Common myeloid progenitor, CD34-positive (primary cell): ENCODE data around the gene FAM47E.
A peak's percentile ranks its signal among the peaks of the same experiment; 100 is the strongest.

Experiments
- CTCF ChIA-PET: fragments of 350-600 bp; sonication (Branson Sonifier 250); formaldehyde crosslinking; loops from one replicate; lab custom pipeline; 2021; ENCODE audit warnings: antibody characterized with exemption; lab: Charles Lee
- POLR2A ChIA-PET: fragments of 350-600 bp; sonication (Branson Sonifier 250); formaldehyde crosslinking; loops from one replicate; lab custom pipeline; 2021; ENCODE audit warnings: antibody characterized with exemption; lab: Charles Lee
- DNase-seq, 3 donors: peaks; one replicate each; pipeline versions ENCODE4 v3.0.0 to v3.0.0-alpha.2; 2013
- H3K27ac ChIP-seq, 2 experiments: 1 replicate in 1 of 2; 2 replicates in 1 of 2; pipeline ENCODE4 v1.7.0; 2013; ENCODE audit warnings: inconsistent platforms in 2 of 2, low read length in 2 of 2, mild to moderate bottlenecking in 2 of 2, low read depth in 1 of 2, moderate library complexity in 1 of 2; ENCODE audit not compliant: severe bottlenecking in 2 of 2, insufficient read depth in 1 of 2, poor library complexity in 1 of 2
- H3K27me3 ChIP-seq, 5 experiments: replicated peaks in 2 of 5; 1 replicate in 3 of 5; 2 replicates in 2 of 5; pipeline versions ENCODE4 v1.6.1 to v1.7.0; 2013; ENCODE audit warnings: low read length in 4 of 5, mild to moderate bottlenecking in 2 of 5, moderate library complexity in 2 of 5, inconsistent platforms in 1 of 5; ENCODE audit not compliant: insufficient read depth in 5 of 5, control insufficient read depth in 4 of 5
- H3K36me3 ChIP-seq, 4 experiments: 1 replicate in 2 of 4; 2 replicates in 2 of 4; pipeline versions ENCODE4 v1.6.1 to v1.7.0; 2013; ENCODE audit warnings: low read length in 3 of 4, control low read depth in 1 of 4, mild to moderate bottlenecking in 1 of 4; ENCODE audit not compliant: control insufficient read depth in 4 of 4, insufficient read depth in 4 of 4
- H3K4me1 ChIP-seq, 4 experiments: 1 replicate in 3 of 4; 2 replicates in 1 of 4; pipeline versions ENCODE4 v1.6.1 to v1.7.1; 2013; ENCODE audit warnings: low read length in 3 of 4, mild to moderate bottlenecking in 3 of 4, control low read depth in 1 of 4, inconsistent platforms in 1 of 4, moderate library complexity in 1 of 4; ENCODE audit not compliant: control insufficient read depth in 4 of 4, insufficient read depth in 4 of 4; ENCODE audit errors: control extremely low read depth in 1 of 4
- H3K4me3 ChIP-seq, 7 experiments: 1 replicate in 4 of 7; 2 replicates in 3 of 7; pipeline versions ENCODE4 v1.5.1 to v1.7.0; 2013; ENCODE audit warnings: mild to moderate bottlenecking in 7 of 7, low read length in 6 of 7, moderate library complexity in 6 of 7, inconsistent platforms in 2 of 7, low read depth in 2 of 7, control low read depth in 1 of 7; ENCODE audit not compliant: insufficient read depth in 4 of 7, control insufficient read depth in 1 of 7; ENCODE audit errors: extremely low read depth in 1 of 7
- H3K9me3 ChIP-seq, 5 experiments: 1 replicate in 4 of 5; 2 replicates in 1 of 5; pipeline versions ENCODE4 v1.6.1 to v1.7.1; 2013; ENCODE audit warnings: low read length in 4 of 5, mild to moderate bottlenecking in 2 of 5, inconsistent platforms in 1 of 5, low read depth in 1 of 5, moderate library complexity in 1 of 5; ENCODE audit not compliant: control insufficient read depth in 4 of 5, insufficient read depth in 2 of 5; ENCODE audit errors: control extremely low read depth in 1 of 5
- WGBS: methylation state at CpG from one replicate; pipeline ENCODE4 v1.1.5; 2013; ENCODE audit not compliant: insufficient coverage; 5-methylcytosine and 5-hydroxymethylcytosine counted together

The FAM47E gene

GRCh38 chr4:76272582-76272981 is 21.1 kb downstream of the FAM47E start:
- Histone ChIP-seq H3K4me3 (no peak overlapping the region), H3K9me3 (no peaks in the 10 kb centered on the region), H3K27ac (no peak overlapping the region), H3K4me1 (peaks cover 0 to 13% (median 0%) of the 10 kb centered on the region in 4 experiments), H3K36me3 (no peaks in the 10 kb centered on the region), H3K27me3 (no peaks in the 10 kb centered on the region)
- CTCF ChIA-PET = no interaction called here
- POLR2A ChIA-PET = no interaction called here
- WGBS = no CpG with 5 or more reads among the region's 1 CpG
- DNase-seq = no peak

- Histone ChIP-seq H3K9me3 (no peaks in the 10 kb centered on the region), H3K4me1 (peaks cover 0 to 13% (median 0%) of the 10 kb centered on the region in 4 experiments), H3K27ac (no peak overlapping the region), H3K27me3 (no peaks in the 10 kb centered on the region), H3K36me3 (no peaks in the 10 kb centered on the region), H3K4me3 (no peak overlapping the region)
- ChIA-PET CTCF (no interaction called here), POLR2A (no interaction called here)
- no peak for DNase-seq
- WGBS = 96% methylated on average over 3 of the region's 5 CpGs
Measured at GRCh38 chr4:76272999-76273398, 21.5 kb downstream of the FAM47E start.

GRCh38 chr4:76275486-76276124 is 24.1 kb downstream of the FAM47E start:
- CTCF ChIA-PET = interaction anchor here (0.7 to 6.2 kb wide), 3 partner anchors 31 to 557 kb away, joined by 3 to 54 read pairs (median 5); partner anchors contain the start of gene STBD1

GRCh38 chr4:76276813-76277212 is 25.3 kb downstream of the FAM47E start:
- H3K4me3 ChIP-seq = no peak overlapping the region
- H3K9me3 ChIP-seq = no peaks in the 10 kb centered on the region
- DNase-seq = no peak
- CTCF ChIA-PET = interaction anchor here (1.6 to 6.2 kb wide), 2 partner anchors 68 to 100 kb away, joined by 3 to 54 read pairs; no protein-coding TSS in a partner anchor
- no peaks in the 10 kb centered on the region for H3K27me3 ChIP-seq
- H3K36me3 ChIP-seq = no peaks in the 10 kb centered on the region
- H3K4me1 ChIP-seq = peaks cover 0 to 8% (median 0%) of the 10 kb centered on the region in 4 experiments
- no peak overlapping the region for H3K27ac ChIP-seq
- POLR2A ChIA-PET = no interaction called here
- 95% methylated on average over 8 of the region's 9 CpGs for WGBS

More at GRCh38 chr4:76275486-76276124, 24.1 kb downstream of the FAM47E start:
- Histone ChIP-seq H3K27ac (no peak overlapping the region), H3K27me3 (no peaks in the 10 kb centered on the region), H3K36me3 (no peaks in the 10 kb centered on the region), H3K9me3 (no peaks in the 10 kb centered on the region), H3K4me1 (peaks cover 0 to 13% (median 0%) of the 10 kb centered on the region in 4 experiments), H3K4me3 (no peak overlapping the region)
- WGBS = 100% methylated on average over 3 of the region's 3 CpGs
- POLR2A ChIA-PET = no interaction called here
- peak in 2 of 3 donors; percentile 45 to 49 for DNase-seq

GRCh38 chr4:76277667-76278066 is 26.1 kb downstream of the FAM47E start:
- Histone ChIP-seq H3K27me3 (no peaks in the 10 kb centered on the region), H3K4me1 (peaks cover 0 to 4% (median 0%) of the 10 kb centered on the region in 4 experiments), H3K27ac (no peak overlapping the region), H3K9me3 (no peaks in the 10 kb centered on the region), H3K4me3 (no peak overlapping the region), H3K36me3 (no peaks in the 10 kb centered on the region)
- no CpG with 5 or more reads among the region's 1 CpG for whole genome bisulfite sequencing
- CTCF ChIA-PET = interaction anchor here (1.1 to 6.2 kb wide), 5 partner anchors 20 to 99 kb away, joined by 3 to 54 read pairs (median 12); partner anchors contain the start of gene STBD1
- DNase-seq = no peak
- POLR2A ChIA-PET = no interaction called here

GRCh38 chr4:76278583-76278982 is 27.1 kb downstream of the FAM47E start:
- Histone ChIP-seq H3K4me1 (peaks cover 0 to 4% (median 0%) of the 10 kb centered on the region in 4 experiments), H3K27ac (no peak overlapping the region), H3K9me3 (no peaks in the 10 kb centered on the region), H3K27me3 (no peaks in the 10 kb centered on the region), H3K36me3 (no peaks in the 10 kb centered on the region), H3K4me3 (no peak overlapping the region)
- DNase-seq = no peak
- CTCF ChIA-PET = interaction anchor here (0.8 to 6.2 kb wide), 14 partner anchors 9 to 328 kb away, joined by 3 to 54 read pairs (median 4); partner anchors contain the start of gene STBD1
- POLR2A ChIA-PET = no interaction called here
- no CpG with 5 or more reads among the region's 1 CpG for WGBS

GRCh38 chr4:76279462-76279861 is 27.9 kb downstream of the FAM47E start:
- Histone ChIP-seq H3K27ac (no peak overlapping the region), H3K4me1 (peaks cover 0 to 4% (median 0%) of the 10 kb centered on the region in 4 experiments), H3K4me3 (no peak overlapping the region), H3K9me3 (no peaks in the 10 kb centered on the region), H3K27me3 (no peaks in the 10 kb centered on the region), H3K36me3 (no peaks in the 10 kb centered on the region)
- ChIA-PET CTCF (interaction anchor here (0.9 to 6.2 kb wide), 11 partner anchors 10 to 327 kb away, joined by 3 to 54 read pairs (median 5); partner anchors contain the start of gene STBD1), POLR2A (no interaction called here)
- DNase-seq = peak; percentile 28 to 36 (median 36)
- no CpG with 5 or more reads among the region's 4 CpGs for WGBS
